ENCODE data around the gene VPS4A. TPM values are rescaled to one million over a fixed set of nuclear protein-coding genes. Genes with fewer than 3 reads are reported as not detected.

VPS4A gene
- total and polyA plus RNA-seq, 2 of the 4 experiments (the other 2 are of a cell fraction): 23.3 to 25.2 TPM

DNA sequence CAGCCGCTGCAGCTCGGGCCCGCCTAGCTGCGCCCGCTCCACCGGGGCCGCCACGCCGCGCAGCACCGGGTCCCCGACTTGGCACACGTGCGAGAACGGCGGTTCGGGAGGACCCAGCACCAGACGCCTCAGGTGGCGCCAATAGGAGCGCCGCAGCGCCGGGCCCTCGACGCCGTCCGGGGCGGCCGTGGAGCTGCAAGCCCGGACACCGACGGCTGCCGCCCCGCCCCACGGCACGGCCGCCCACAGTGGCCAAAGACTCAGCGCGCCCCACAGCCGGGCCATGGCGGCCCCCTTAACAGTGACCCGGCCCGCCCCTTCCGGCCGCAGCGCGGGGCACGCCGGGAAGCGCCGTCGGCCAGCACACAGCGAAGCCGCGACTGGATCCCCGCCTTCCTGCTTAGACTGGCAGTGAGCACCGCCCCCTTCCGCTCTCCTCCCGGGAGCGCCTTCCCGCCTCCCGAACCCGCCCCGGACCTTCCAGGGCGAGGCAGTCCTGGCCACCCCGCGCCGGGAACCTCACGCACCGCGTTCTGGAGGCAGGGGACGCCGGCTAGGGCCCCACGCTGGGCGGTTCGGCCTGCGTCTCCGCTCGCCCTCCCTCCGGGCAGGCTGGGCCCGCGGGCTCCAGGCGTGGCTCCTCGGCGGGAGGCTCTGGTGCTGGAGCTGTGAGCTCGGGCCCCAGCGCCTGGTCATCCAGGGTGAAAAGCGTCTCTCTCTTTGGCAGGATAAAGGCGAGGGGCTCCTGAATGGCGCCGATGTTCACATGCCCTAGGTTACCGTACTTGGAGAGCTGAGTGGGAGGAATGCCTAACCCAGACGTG, 19.3 kb downstream of the VPS4A start, which contains the start of gene PDF:
TSS of gene PDF (minus strand) at position 303 of the 824 bp plus-strand sequence. CDS start at position 285, 18 bp downstream.
- in situ Hi-C loops (cut with MboI; ENCODE audit: low sequenced_read_pairs): no loop called here
- peak within 1 kb of the TSS; percentile 78 for H3K4me3 ChIP-seq (ENCODE audit: insufficient read depth, low read depth, low read length)
- ChIA-PET CTCF (interaction anchor here (0.6 kb wide), 1 partner anchor 113 kb away, joined by 5 read pairs; no protein-coding TSS in a partner anchor), POLR2A (ENCODE audit: unreplicated experiment) (no interaction called here)
- H3K4me1 ChIP-seq (ENCODE audit: control insufficient read depth, insufficient read depth, low read length): peaks cover 12% of the 10 kb centered on the region
- peak within 1 kb of the TSS; percentile 96 for H3K14ac ChIP-seq (replicated peaks; ENCODE audit: low read depth, low read length)
- 0% methylated on average over 43 of the region's 93 CpGs; no CpG with 5 or more reads in 1 of the 2 experiments for WGBS, 2 experiments (ENCODE audit: extremely low coverage in 2 of 2, insufficient read length in 1 of 2)
- peak within 1 kb of the TSS; percentile 84 for H2AK5ac ChIP-seq (ENCODE audit: low read depth, low read length)
- dilution Hi-C loops (cut with HindIII; ENCODE audit: low sequenced_read_pairs, unreplicated experiment): no loop called here
- H4K20me1 ChIP-seq (ENCODE audit: insufficient read depth, low read length): peaks cover 41% of the 10 kb centered on the region
- H4K8ac ChIP-seq (ENCODE audit: low read depth in 2 of 2, low read length in 2 of 2): peak within 1 kb of the TSS; percentile 88 to 95; a peak in 3 of 4 replicates
- intact Hi-C loops (cut with micrococcal nuclease): no loop called here
- ATAC-seq (ENCODE audit: low read depth) (peak; percentile 92), DNase-seq (peak; percentile 90)
- no peak within 1 kb of the TSS for H2BK15ac ChIP-seq (ENCODE audit: low read depth, low read length)
- H3K4ac ChIP-seq (ENCODE audit: low read depth, low read length): peak within 1 kb of the TSS; percentile 96
- H2BK5ac ChIP-seq (ENCODE audit: low read depth, low read length, poor library complexity, severe bottlenecking): peak within 1 kb of the TSS; percentile 85
- no peak within 1 kb of the TSS for H3K18ac ChIP-seq (ENCODE audit: low read depth, low read length)
- peak within 1 kb of the TSS; percentile 77 for H3K9ac ChIP-seq (ENCODE audit: low read depth, low read length)
- peak within 1 kb of the TSS; percentile 27 for H4K5ac ChIP-seq (ENCODE audit: low read depth, low read length)
- peak within 1 kb of the TSS; percentile 91 for H3K4me2 ChIP-seq (ENCODE audit: low read depth, low read length)
- peak within 1 kb of the TSS; percentile 92 for H4K91ac ChIP-seq (ENCODE audit: insufficient read depth, low read depth, low read length)
- H3K36me3 ChIP-seq (ENCODE audit: control insufficient read depth, insufficient read depth, low read length): peaks cover 49% of the 10 kb centered on the region
- peaks cover 10% of the 10 kb centered on the region for H3K9me1 ChIP-seq (ENCODE audit: insufficient read depth, low read length)
- BruUV-seq (replicated peaks): no TSS peak
- H3K56ac ChIP-seq (ENCODE audit: extremely low read depth, insufficient read depth, low read length): peak within 1 kb of the TSS; percentile 54
- peak within 1 kb of the TSS; percentile 98 for H3K23ac ChIP-seq (ENCODE audit: low read depth, low read length)
- H2BK20ac ChIP-seq (ENCODE audit: low read depth, low read length): no peak within 1 kb of the TSS
- peak within 1 kb of the TSS; percentile 97 for H2AK9ac ChIP-seq (replicated peaks; ENCODE audit: low read depth, low read length, poor library complexity)
- H2AFZ ChIP-seq (replicated peaks; ENCODE audit: low read length, poor library complexity): peak within 1 kb of the TSS; percentile 97
- H3K79me1 ChIP-seq (ENCODE audit: low read depth in 1 of 2, low read length in 2 of 2): peaks cover 45 to 73% of the 10 kb centered on the region in 2 experiments
- no peaks in the 10 kb centered on the region for H3K27me3 ChIP-seq (ENCODE audit: control insufficient read depth, insufficient read depth, low read length)
- H3K27ac ChIP-seq (ENCODE audit: insufficient read depth, low read length): peak within 1 kb of the TSS; percentile 86
- H2BK120ac ChIP-seq (ENCODE audit: low read depth, low read length): peak within 1 kb of the TSS; percentile 75
- H3K9me3 ChIP-seq (ENCODE audit: control insufficient read depth, insufficient read depth, low read length): no peaks in the 10 kb centered on the region
- peak; percentile 74; the same call in 1 of the 2 replicates for TF ChIP-seq MAZ (IDR thresholded peaks at IDR 0.05; ENCODE audit: borderline replicate concordance, low read depth, low read length)
- no peak for TF ChIP-seq SMC3 (IDR thresholded peaks at IDR 0.05; ENCODE audit: low read depth, low read length)
- TF ChIP-seq, protein P1, sequence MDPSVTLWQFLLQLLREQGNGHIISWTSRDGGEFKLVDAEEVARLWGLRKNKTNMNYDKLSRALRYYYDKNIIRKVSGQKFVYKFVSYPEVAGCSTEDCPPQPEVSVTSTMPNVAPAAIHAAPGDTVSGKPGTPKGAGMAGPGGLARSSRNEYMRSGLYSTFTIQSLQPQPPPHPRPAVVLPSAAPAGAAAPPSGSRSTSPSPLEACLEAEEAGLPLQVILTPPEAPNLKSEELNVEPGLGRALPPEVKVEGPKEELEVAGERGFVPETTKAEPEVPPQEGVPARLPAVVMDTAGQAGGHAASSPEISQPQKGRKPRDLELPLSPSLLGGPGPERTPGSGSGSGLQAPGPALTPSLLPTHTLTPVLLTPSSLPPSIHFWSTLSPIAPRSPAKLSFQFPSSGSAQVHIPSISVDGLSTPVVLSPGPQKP (IDR thresholded peaks at IDR 0.05; ENCODE audit: borderline replicate concordance, low read depth, low read length): no peak
- no peak for TF ChIP-seq NFE2L2 (IDR thresholded peaks at IDR 0.05; ENCODE audit: low read depth, low read length)
- TF ChIP-seq, protein P2, sequence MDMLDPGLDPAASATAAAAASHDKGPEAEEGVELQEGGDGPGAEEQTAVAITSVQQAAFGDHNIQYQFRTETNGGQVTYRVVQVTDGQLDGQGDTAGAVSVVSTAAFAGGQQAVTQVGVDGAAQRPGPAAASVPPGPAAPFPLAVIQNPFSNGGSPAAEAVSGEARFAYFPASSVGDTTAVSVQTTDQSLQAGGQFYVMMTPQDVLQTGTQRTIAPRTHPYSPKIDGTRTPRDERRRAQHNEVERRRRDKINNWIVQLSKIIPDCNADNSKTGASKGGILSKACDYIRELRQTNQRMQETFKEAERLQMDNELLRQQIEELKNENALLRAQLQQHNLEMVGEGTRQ (IDR thresholded peaks at IDR 0.05; ENCODE audit: low read depth, low read length): peak; percentile 4; the same call in 1 of the 2 replicates
- TF ChIP-seq RFX5 (IDR thresholded peaks at IDR 0.05; ENCODE audit: low read depth, low read length): no peak
- TF ChIP-seq CHD1 (IDR thresholded peaks at IDR 0.05; ENCODE audit: low read depth, low read length): no peak
- TF ChIP-seq MXI1 (IDR thresholded peaks at IDR 0.05; ENCODE audit: borderline replicate concordance, low read depth, low read length): peak; percentile 80; the same call in 1 of the 2 replicates
- TF ChIP-seq CEBPB (IDR thresholded peaks at IDR 0.05; ENCODE audit: low read depth, low read length): 0 out of 2 replicates have a peak, but pooled peaks have one; percentile 38
- no peak for TF ChIP-seq RAD21 (IDR thresholded peaks at IDR 0.05; ENCODE audit: low read length)
- TF ChIP-seq, protein P3, sequence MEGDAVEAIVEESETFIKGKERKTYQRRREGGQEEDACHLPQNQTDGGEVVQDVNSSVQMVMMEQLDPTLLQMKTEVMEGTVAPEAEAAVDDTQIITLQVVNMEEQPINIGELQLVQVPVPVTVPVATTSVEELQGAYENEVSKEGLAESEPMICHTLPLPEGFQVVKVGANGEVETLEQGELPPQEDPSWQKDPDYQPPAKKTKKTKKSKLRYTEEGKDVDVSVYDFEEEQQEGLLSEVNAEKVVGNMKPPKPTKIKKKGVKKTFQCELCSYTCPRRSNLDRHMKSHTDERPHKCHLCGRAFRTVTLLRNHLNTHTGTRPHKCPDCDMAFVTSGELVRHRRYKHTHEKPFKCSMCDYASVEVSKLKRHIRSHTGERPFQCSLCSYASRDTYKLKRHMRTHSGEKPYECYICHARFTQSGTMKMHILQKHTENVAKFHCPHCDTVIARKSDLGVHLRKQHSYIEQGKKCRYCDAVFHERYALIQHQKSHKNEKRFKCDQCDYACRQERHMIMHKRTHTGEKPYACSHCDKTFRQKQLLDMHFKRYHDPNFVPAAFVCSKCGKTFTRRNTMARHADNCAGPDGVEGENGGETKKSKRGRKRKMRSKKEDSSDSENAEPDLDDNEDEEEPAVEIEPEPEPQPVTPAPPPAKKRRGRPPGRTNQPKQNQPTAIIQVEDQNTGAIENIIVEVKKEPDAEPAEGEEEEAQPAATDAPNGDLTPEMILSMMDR (conservative IDR thresholded peaks at IDR 0.05; ENCODE audit: low read depth, low read length): no peak
- TF ChIP-seq MAFK (IDR thresholded peaks at IDR 0.05; ENCODE audit: low read depth, low read length): no peak
- no peak for TF ChIP-seq FOS (IDR thresholded peaks at IDR 0.05; ENCODE audit: low read depth, low read length)

All from IMR-90 (cell line).